Measurements from ENCODE around the gene SHROOM1. TPM values are rescaled to one million over a fixed set of nuclear protein-coding genes. Genes with fewer than 3 reads are reported as not detected.
A peak's percentile ranks its signal among the peaks of the same experiment; 100 is the strongest.

The SHROOM1 gene
- total and polyA plus RNA-seq, 4 experiments from 2014 or later = 0.49 TPM; not detected in 3

DNA sequence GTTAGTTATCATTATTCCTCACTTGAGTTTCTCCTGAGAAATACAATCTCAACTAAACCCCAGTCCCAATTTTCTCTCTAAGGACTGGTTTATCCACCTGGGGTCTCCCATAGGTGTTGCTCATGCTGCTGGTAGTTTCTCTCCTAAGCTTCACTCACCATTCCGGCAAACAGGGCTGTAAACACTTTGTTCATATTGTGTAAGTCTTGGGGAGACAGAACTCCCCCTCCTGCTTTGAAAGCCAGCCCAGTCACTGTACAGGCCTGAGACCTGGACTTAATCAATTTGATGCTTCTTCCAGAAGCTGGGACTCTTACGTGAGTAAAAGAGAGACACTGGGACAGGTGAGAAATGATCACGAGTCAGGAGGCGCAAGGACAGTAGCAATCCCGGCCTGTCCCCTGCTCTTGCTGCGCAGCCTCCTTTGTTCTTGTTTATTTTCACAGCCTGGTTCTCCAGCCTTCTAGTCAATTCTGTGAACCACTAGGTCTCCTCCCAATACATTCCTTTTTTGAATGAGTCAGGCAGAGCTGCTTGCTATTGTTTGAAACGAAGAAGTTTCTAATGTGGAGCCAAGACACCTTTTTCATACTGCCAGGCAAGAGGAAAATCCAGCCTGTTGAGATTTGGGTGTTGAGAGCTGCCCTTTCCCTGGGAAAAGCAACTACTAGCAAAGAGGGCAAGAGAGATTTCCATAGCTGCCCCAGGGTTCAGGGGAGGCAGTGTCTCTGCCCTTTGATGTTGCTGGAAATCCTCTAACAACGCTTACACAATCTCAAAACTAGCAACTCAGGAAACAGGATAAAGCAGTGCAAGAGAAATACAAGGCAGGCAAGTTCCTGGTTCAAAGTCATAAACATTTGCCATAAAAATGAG, 9.2 kb upstream of the SHROOM1 start:
- H3K9me3 Mint-ChIP-seq = no peaks in the 10 kb centered on the region
- H3K4me3 Mint-ChIP-seq = no peak overlapping the region
- H3K27me3 ChIP-seq (ENCODE audit: insufficient read depth, low read length) = no peaks in the 10 kb centered on the region
- H3K36me3 ChIP-seq (ENCODE audit: insufficient read depth, low read length) = no peaks in the 10 kb centered on the region
- no peaks in the 10 kb centered on the region for H3K4me1 Mint-ChIP-seq
- no peak overlapping the region for H3K27ac Mint-ChIP-seq
- intact Hi-C loops (cut with micrococcal nuclease) = no loop called here
- no peaks in the 10 kb centered on the region for H3K4me1 ChIP-seq (ENCODE audit: insufficient read depth, low read length)
- no peaks in the 10 kb centered on the region for H3K27me3 Mint-ChIP-seq
- H3K36me3 Mint-ChIP-seq = no peaks in the 10 kb centered on the region
- ChIA-PET CTCF (ENCODE audit: partially characterized antibody) (interaction anchor here (1.2 to 1.5 kb wide), 3 partner anchors 11 to 43 kb away, joined by 3 to 5 read pairs (median 3); no protein-coding TSS in a partner anchor), POLR2A (ENCODE audit: partially characterized antibody) (no interaction called here)
- no peak overlapping the region for H3K27ac ChIP-seq (ENCODE audit: low read depth, low read length)
- no peak overlapping the region for H3K4me3 ChIP-seq (ENCODE audit: low read length in 2 of 2)
- H3K9me3 ChIP-seq (ENCODE audit: control insufficient read depth in 1 of 2, low read length in 2 of 2) = no peaks in the 10 kb centered on the region
- no peak for DNase-seq

DNA sequence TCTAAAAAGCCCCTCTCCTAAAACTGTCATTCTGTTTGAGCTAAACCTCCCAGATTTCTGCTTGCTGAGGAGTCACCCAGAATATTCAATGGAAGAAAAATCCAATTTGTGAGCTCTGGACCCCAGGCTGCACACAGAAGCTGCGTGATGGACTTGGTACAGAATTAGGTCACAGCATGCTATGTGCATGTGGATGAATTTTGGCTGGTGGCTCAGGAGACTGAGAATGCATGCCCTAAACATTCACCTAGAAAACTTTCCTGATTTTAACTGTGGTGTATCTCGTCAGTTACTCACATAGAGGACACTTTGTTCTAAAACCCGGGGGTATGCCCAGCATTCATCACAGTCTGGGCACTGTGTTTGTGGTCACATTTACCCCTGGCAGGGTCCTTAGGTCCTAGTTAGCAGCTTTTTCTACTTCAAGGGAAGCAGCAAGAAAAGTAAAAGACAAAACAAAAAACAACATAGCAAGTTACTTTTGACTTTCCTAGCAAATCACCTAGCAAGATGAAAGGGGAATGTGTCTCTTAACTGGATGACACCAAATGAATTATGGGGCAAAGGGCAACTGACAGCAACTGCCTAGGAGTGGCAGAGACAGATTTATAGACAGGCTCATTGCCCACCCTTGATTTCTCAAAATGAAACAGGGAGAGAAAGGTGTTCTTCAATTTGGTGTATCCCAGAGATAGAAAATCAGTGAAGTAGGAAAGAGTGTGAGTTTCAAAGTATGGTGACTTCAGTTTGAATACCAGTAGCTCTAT, 8.3 kb upstream of the SHROOM1 start:
- Histone ChIP-seq H3K4me3 (ENCODE audit: low read length in 2 of 2) (no peak overlapping the region), H3K36me3 (ENCODE audit: insufficient read depth, low read length) (no peaks in the 10 kb centered on the region), H3K27me3 (ENCODE audit: insufficient read depth, low read length) (no peaks in the 10 kb centered on the region), H3K9me3 (ENCODE audit: control insufficient read depth in 1 of 2, low read length in 2 of 2) (no peaks in the 10 kb centered on the region), H3K4me1 (ENCODE audit: insufficient read depth, low read length) (no peaks in the 10 kb centered on the region), H3K27ac (ENCODE audit: low read depth, low read length) (no peak overlapping the region)
- Mint-ChIP-seq H3K9me3 (no peaks in the 10 kb centered on the region), H3K27ac (no peak overlapping the region), H3K36me3 (no peaks in the 10 kb centered on the region), H3K4me3 (no peak overlapping the region), H3K4me1 (no peaks in the 10 kb centered on the region), H3K27me3 (peaks cover 0 to 4% of the 10 kb centered on the region in 2 donors)
- ChIA-PET CTCF (ENCODE audit: partially characterized antibody) (interaction anchor here (1.2 to 1.5 kb wide), 3 partner anchors 10 to 44 kb away, joined by 3 to 5 read pairs (median 3); no protein-coding TSS in a partner anchor), POLR2A (ENCODE audit: partially characterized antibody) (no interaction called here)
- intact Hi-C loops (cut with micrococcal nuclease) = no loop called here
- no peak for DNase-seq

DNA sequence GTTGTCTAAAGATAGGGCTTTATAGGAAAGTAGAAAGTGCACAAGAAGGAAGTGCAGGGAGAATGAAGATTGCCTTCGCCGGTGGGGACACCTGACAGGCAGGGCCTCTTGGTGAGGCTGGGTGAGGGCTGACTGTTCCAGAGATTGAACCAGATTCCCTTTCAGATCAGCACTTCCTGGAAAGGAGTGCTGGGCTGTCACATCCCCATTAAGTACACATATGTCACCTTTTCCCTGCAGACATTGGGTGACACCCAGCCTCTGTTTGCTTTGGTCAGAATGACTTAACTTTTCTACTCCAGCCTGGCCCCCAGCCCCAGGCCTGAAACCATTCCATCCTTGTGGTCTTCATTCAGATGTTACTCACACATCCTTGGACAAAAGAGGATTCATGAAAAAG, 7.4 kb upstream of the SHROOM1 start:
- intact Hi-C loops (cut with micrococcal nuclease) = no loop called here
- CTCF ChIA-PET (ENCODE audit: partially characterized antibody) = interaction anchor here (1.5 kb wide), 1 partner anchor 9 kb away, joined by 5 read pairs; no protein-coding TSS in a partner anchor
- H3K27ac Mint-ChIP-seq = no peak overlapping the region

DNA sequence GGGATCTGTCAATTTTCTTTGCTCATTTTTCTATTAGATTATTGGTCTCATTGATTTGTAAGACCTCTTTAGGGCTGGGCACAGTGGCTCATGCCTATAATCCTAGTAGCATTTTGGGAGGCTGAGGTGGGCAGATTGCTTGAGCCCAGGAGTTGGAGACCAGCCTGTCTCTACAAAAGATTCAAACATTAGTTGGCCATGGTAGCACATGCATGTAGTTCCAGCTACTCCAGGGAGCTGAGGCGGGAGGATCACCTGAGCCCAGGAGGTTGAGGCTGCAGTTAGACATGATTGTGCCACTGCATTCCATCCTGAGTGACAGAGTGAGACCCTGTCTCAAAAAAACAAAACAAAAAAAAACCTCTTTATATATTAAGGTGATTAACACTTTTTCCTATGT, 6.4 kb upstream of the SHROOM1 start:
- Mint-ChIP-seq H3K27ac (no peak overlapping the region), H3K4me1 (peaks cover 0 to 4% (median 0%) of the 10 kb centered on the region in 4 donors), H3K9me3 (no peaks in the 10 kb centered on the region), H3K36me3 (no peaks in the 10 kb centered on the region), H3K27me3 (peaks cover 0 to 7% of the 10 kb centered on the region in 2 donors), H3K4me3 (no peak overlapping the region)
- ChIA-PET POLR2A (ENCODE audit: partially characterized antibody) (no interaction called here), CTCF (ENCODE audit: partially characterized antibody) (no interaction called here)
- no peak overlapping the region for H3K4me3 ChIP-seq (ENCODE audit: low read length in 2 of 2)
- H3K27ac ChIP-seq (ENCODE audit: low read depth, low read length) = no peak overlapping the region
- intact Hi-C loops (cut with micrococcal nuclease) = no loop called here
- H3K27me3 ChIP-seq (ENCODE audit: insufficient read depth, low read length) = no peaks in the 10 kb centered on the region
- H3K4me1 ChIP-seq (ENCODE audit: insufficient read depth, low read length) = no peaks in the 10 kb centered on the region
- H3K9me3 ChIP-seq (ENCODE audit: control insufficient read depth in 1 of 2, low read length in 2 of 2) = no peaks in the 10 kb centered on the region
- no peak for DNase-seq
- H3K36me3 ChIP-seq (ENCODE audit: insufficient read depth, low read length) = no peaks in the 10 kb centered on the region

More for the DNA sequence above, 7.4 kb upstream of the SHROOM1 start:
- Mint-ChIP-seq H3K9me3 (no peaks in the 10 kb centered on the region), H3K4me3 (no peak overlapping the region), H3K4me1 (peaks cover 0 to under 1% (median 0%) of the 10 kb centered on the region in 4 donors), H3K27me3 (peaks cover 0 to 4% of the 10 kb centered on the region in 2 donors), H3K36me3 (no peaks in the 10 kb centered on the region)
- POLR2A ChIA-PET (ENCODE audit: partially characterized antibody) = no interaction called here
- H3K9me3 ChIP-seq (ENCODE audit: control insufficient read depth in 1 of 2, low read length in 2 of 2) = no peaks in the 10 kb centered on the region
- no peaks in the 10 kb centered on the region for H3K4me1 ChIP-seq (ENCODE audit: insufficient read depth, low read length)
- H3K4me3 ChIP-seq (ENCODE audit: low read length in 2 of 2) = no peak overlapping the region
- H3K27me3 ChIP-seq (ENCODE audit: insufficient read depth, low read length) = no peaks in the 10 kb centered on the region
- no peaks in the 10 kb centered on the region for H3K36me3 ChIP-seq (ENCODE audit: insufficient read depth, low read length)
- no peak for DNase-seq
- H3K27ac ChIP-seq (ENCODE audit: low read depth, low read length) = no peak overlapping the region

DNA sequence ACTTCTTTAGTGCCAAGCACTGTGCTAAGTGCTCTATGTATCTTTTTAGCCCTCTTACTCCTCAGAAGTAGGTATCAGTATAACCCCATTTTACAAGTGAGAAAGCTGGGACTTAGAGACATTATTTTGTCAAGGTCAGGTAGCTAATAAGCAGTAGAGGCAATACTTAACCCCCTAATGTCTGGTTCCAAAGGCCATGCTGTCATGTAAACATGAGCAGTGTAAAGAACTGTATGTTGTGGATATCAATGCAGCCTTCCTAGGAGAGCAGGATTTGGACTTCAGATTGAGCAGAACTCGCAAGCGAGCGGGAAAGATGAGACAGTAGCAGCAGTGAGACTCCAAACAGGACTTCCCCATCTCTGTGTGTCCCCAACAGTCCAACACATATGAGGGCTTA, 3.6 kb upstream of the SHROOM1 start:
- intact Hi-C loops (cut with micrococcal nuclease) = no loop called here
- Histone ChIP-seq H3K4me1 (ENCODE audit: insufficient read depth, low read length) (no peaks in the 10 kb centered on the region), H3K27ac (ENCODE audit: low read depth, low read length) (no peak overlapping the region), H3K4me3 (ENCODE audit: low read length in 2 of 2) (no peak overlapping the region), H3K36me3 (ENCODE audit: insufficient read depth, low read length) (no peaks in the 10 kb centered on the region), H3K9me3 (ENCODE audit: control insufficient read depth in 1 of 2, low read length in 2 of 2) (no peaks in the 10 kb centered on the region), H3K27me3 (ENCODE audit: insufficient read depth, low read length) (no peaks in the 10 kb centered on the region)
- no peak for DNase-seq
- Mint-ChIP-seq H3K27ac (no peak overlapping the region), H3K4me1 (peaks cover 5 to 14% (median 8%) of the 10 kb centered on the region in 4 donors), H3K4me3 (no peak overlapping the region), H3K27me3 (peaks cover 3 to 22% of the 10 kb centered on the region in 2 donors), H3K36me3 (no peaks in the 10 kb centered on the region), H3K9me3 (no peaks in the 10 kb centered on the region)
- POLR2A ChIA-PET (ENCODE audit: partially characterized antibody) = no interaction called here
- CTCF ChIA-PET (ENCODE audit: partially characterized antibody) = interaction anchor here (1.1 to 2.2 kb wide), 2 partner anchors 14 to 49 kb away, joined by 4 to 6 read pairs; no protein-coding TSS in a partner anchor

DNA sequence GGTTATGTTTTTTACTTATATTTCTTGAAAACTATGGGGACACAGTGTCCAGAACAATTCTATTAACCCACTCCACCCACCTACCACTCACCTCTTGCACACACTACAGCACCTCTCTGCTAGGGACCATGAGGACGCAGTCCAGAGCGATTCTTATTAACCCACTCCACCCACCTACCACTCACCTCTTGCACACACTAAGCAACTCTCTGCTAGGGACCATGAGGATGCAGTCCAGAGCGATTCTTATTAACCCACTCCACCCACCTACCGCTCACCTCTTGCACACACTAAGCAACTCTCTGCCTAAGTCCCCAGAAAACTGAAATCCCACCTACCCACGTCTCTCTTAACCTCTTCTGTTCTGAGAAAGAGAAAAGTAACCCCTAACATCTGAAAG, 2.2 kb upstream of the SHROOM1 start:
- peaks cover 10 to 32% of the 10 kb centered on the region in 2 donors for H3K27me3 Mint-ChIP-seq
- Histone ChIP-seq H3K9me3 (ENCODE audit: control insufficient read depth in 1 of 2, low read length in 2 of 2) (no peaks in the 10 kb centered on the region), H3K36me3 (ENCODE audit: insufficient read depth, low read length) (no peaks in the 10 kb centered on the region), H3K27me3 (ENCODE audit: insufficient read depth, low read length) (no peaks in the 10 kb centered on the region), H3K4me1 (ENCODE audit: insufficient read depth, low read length) (no peaks in the 10 kb centered on the region), H3K4me3 (ENCODE audit: low read length in 2 of 2) (no peak overlapping the region), H3K27ac (ENCODE audit: low read depth, low read length) (no peak overlapping the region)
- no peak for DNase-seq
- no peak overlapping the region for H3K27ac Mint-ChIP-seq
- ChIA-PET POLR2A (ENCODE audit: partially characterized antibody) (no interaction called here), CTCF (ENCODE audit: partially characterized antibody) (interaction anchor here (0.8 to 2.6 kb wide), 3 partner anchors 12 to 77 kb away, joined by 3 to 10 read pairs (median 6); no protein-coding TSS in a partner anchor)
- intact Hi-C loops (cut with micrococcal nuclease) = no loop called here
- peak overlapping the region in 5 of 8 donors; percentile 19 to 74 (median 33) for H3K4me3 Mint-ChIP-seq
- no peaks in the 10 kb centered on the region for H3K9me3 Mint-ChIP-seq
- H3K36me3 Mint-ChIP-seq = no peaks in the 10 kb centered on the region
- peaks cover 5 to 14% (median 8%) of the 10 kb centered on the region in 4 donors for H3K4me1 Mint-ChIP-seq
